Kidney (tissue), 14 donors: ENCODE data around the gene UTS2. TPM values are rescaled to one million over a fixed set of nuclear protein-coding genes. Genes with fewer than 3 reads are reported as not detected.

ENCODE experiments used
- DNase-seq, 5 donors: peaks; one replicate each; pipeline ENCODE4 v3.0.0-alpha.2; 2013 to 2020
- FAIRE-seq: peaks from 2 replicates; lab custom pipeline; 2012; peaks lifted over from hg19 to GRCh38; lab: Jason Lieb, UNC
- H3K27ac ChIP-seq, 2 donors: one replicate each; pipeline ENCODE4 v1.7.0; 2013; ENCODE audit warnings: low read depth in 2 of 2, low read length in 2 of 2, inconsistent platforms in 1 of 2
- H3K27me3 ChIP-seq: one replicate; pipeline ENCODE4 v1.7.1; 2013; ENCODE audit warnings: low read length, inconsistent platforms; ENCODE audit not compliant: control insufficient read depth, insufficient read depth
- H3K36me3 ChIP-seq, 3 donors: one replicate each; pipeline versions ENCODE4 v1.7.0 to v1.7.1; 2013; ENCODE audit warnings: low read length in 3 of 3, control low read depth in 1 of 3, inconsistent platforms in 1 of 3; ENCODE audit not compliant: insufficient read depth in 3 of 3, control insufficient read depth in 2 of 3
- H3K4me1 ChIP-seq, 3 donors: one replicate each; pipeline versions ENCODE4 v1.7.0 to v1.7.1; 2013; ENCODE audit warnings: low read length in 3 of 3, inconsistent platforms in 1 of 3, low read depth in 1 of 3; ENCODE audit not compliant: control insufficient read depth in 2 of 3, insufficient read depth in 2 of 3
- H3K4me3 ChIP-seq, 3 donors: one replicate each; pipeline versions ENCODE4 v1.7.0 to v1.8.1; 2013; ENCODE audit warnings: low read length in 3 of 3, control low read depth in 1 of 3, inconsistent platforms in 1 of 3
- H3K9ac ChIP-seq, 3 donors: one replicate each; pipeline versions ENCODE4 v1.7.0 to v1.7.1; 2013; ENCODE audit warnings: low read length in 3 of 3, control low read depth in 1 of 3, inconsistent platforms in 1 of 3
- H3K9me3 ChIP-seq, 3 donors: one replicate each; pipeline versions ENCODE4 v1.7.0 to v1.7.1; 2013; ENCODE audit warnings: low read length in 3 of 3, control low read depth in 1 of 3, inconsistent platforms in 1 of 3; ENCODE audit not compliant: control insufficient read depth in 2 of 3, insufficient read depth in 1 of 3
- intact Hi-C: fragments of 100-400 bp; cut with DNase I; formaldehyde crosslinking; loops from one replicate; pipeline ENCODE4 v1.11.1; 2022
- polyA plus RNA-seq: library from polyadenylated mRNA; stranded (reverse); fragments of 350-450 nt; fragmentation: Illumina TruSeq; extraction: RNeasy Lipid Tissue Mini Kit (QIAGEN cat#74804); gene quantifications from one replicate; pipeline ENCODE4 v1.2.3, GENCODE V29; 2014; ENCODE audit warnings: low read depth, low replicate concordance; ENCODE audit not compliant: insufficient read depth
- total RNA-seq: library from RNA; stranded (reverse); fragmentation: NEBNext Ultra II Directional; extraction: Animal tissue kit (Norgen Biotek cat#: 25700); gene quantifications from one replicate; pipeline ENCODE4 v1.2.1, GENCODE V29; 2021
- TF ChIP-seq, protein P1 (sequence below): IDR thresholded peaks from 3 replicates; pipeline ENCODE4 v1.5.1; 2012; ENCODE audit warnings: mild to moderate bottlenecking, moderate library complexity, borderline replicate concordance; ENCODE audit not compliant: insufficient read depth; ENCODE audit errors: extremely low read depth
- donor health status: control.
- donor health status: control.
- donor health status: control.
- donor health status: control.
- donor health status: control.
- donor health status: DM: yes; HTN: yes; CAD: no.
- donor health status: Normal renal cell carcinoma (clear cell type).

Gene UTS2
- total and polyA plus RNA-seq, 2 donors from 2014 or later: 0.72 TPM; not detected in 1

DNA sequence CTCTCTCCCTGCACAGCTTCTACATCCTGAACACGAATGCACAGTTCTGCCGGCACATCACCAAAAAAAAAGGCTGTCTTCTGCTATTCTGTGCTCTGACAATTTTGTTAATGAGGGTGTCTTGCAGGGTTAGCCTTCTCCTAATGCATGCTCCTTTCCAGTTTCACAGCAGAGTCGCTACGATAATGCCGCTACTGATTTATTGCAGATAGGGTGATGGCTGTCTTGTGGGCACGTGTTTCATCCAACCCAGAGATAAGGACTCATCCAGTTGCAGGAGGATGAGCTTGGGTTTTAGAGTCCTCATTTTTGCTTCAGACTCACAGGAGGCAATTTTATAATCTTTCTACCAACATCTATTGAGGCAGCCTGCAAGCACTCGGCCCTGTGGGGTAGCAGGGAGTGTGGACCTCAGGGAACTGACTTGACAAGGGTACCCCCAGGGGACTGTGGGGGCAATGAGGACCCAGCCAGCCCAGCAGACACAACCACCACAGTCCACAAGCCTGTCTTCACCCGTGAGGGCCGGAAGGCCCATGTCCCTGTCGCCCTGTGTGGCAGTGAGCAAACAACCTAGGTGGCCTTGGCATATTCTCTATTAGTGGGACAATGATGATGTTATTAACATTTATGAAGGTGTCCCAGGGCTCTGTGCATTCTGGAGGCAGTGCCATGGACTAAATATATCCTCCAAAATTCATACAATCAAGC is 15.4 kb upstream of the UTS2 start:
- intact Hi-C loops: no loop called here

DNA sequence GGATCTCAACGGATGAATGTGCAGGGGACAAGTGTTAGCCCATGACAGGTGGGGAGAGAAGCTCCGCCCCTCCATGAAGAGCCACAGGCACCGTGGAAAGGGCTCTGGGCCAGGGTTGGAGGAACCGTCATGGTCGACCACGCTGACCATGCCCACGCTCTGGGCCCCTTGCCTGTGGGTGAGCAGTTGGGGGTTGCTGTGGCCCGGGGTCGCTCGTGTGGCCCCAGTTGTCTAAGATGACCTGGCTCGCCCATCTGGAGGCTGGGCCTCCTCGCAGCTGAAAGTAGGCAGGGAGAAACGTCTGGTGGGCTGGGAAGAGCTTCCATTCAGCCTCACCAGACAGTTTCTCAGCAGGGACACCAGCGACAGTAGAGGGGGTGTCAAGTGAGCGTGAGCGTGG is 13.1 kb upstream of the UTS2 start:
- no peak overlapping the region for H3K9ac ChIP-seq
- no peaks in the 10 kb centered on the region for H3K9me3 ChIP-seq
- TF ChIP-seq, protein P1, sequence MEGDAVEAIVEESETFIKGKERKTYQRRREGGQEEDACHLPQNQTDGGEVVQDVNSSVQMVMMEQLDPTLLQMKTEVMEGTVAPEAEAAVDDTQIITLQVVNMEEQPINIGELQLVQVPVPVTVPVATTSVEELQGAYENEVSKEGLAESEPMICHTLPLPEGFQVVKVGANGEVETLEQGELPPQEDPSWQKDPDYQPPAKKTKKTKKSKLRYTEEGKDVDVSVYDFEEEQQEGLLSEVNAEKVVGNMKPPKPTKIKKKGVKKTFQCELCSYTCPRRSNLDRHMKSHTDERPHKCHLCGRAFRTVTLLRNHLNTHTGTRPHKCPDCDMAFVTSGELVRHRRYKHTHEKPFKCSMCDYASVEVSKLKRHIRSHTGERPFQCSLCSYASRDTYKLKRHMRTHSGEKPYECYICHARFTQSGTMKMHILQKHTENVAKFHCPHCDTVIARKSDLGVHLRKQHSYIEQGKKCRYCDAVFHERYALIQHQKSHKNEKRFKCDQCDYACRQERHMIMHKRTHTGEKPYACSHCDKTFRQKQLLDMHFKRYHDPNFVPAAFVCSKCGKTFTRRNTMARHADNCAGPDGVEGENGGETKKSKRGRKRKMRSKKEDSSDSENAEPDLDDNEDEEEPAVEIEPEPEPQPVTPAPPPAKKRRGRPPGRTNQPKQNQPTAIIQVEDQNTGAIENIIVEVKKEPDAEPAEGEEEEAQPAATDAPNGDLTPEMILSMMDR: no peak
- H3K36me3 ChIP-seq: no peaks in the 10 kb centered on the region
- H3K4me1 ChIP-seq: no peaks in the 10 kb centered on the region
- H3K27ac ChIP-seq: no peak overlapping the region
- DNase-seq (no peak), FAIRE-seq (no peak)
- no peak overlapping the region for H3K4me3 ChIP-seq
- no peaks in the 10 kb centered on the region for H3K27me3 ChIP-seq
- intact Hi-C loops: no loop called here

More for the DNA sequence above, 15.4 kb upstream of the UTS2 start:
- Histone ChIP-seq H3K9ac (no peak overlapping the region), H3K36me3 (no peaks in the 10 kb centered on the region), H3K4me3 (no peak overlapping the region), H3K4me1 (no peaks in the 10 kb centered on the region), H3K27me3 (no peaks in the 10 kb centered on the region), H3K9me3 (no peaks in the 10 kb centered on the region), H3K27ac (no peak overlapping the region)
- TF ChIP-seq, protein P1: no peak
- FAIRE-seq (no peak), DNase-seq (no peak)

DNA sequence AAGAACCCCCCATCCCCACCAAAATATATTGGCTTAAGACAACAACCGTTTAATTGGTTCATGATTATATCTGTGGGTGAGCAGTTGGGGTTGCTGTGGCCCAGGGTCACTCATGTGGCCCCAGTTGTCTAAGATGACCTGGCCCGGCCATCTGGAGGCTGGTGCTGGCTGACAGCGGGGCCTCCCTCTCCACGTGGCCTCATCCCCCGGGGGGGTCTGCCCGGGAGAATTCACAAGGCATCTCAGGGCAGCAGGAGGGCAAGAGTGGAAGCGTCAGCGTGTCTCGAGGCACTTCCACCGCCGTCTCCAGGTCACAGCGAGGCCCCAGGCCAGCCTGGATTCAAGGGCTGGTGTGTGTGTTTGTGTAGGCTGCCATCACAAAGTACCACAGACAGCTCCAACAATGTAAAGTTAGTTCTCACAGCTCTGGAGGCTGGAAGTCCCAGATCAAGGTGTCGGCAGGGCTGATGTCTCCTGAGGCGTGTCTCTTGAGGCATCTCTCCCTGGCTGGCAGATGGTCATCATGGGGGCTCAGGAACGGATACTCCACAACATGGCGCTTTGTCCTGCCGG is 11.0 kb upstream of the UTS2 start:
- no peak overlapping the region for H3K9ac ChIP-seq
- H3K27me3 ChIP-seq: no peaks in the 10 kb centered on the region
- intact Hi-C loops: no loop called here
- no peak overlapping the region for H3K27ac ChIP-seq
- no peak overlapping the region for H3K4me3 ChIP-seq
- FAIRE-seq (no peak), DNase-seq (no peak)
- no peaks in the 10 kb centered on the region for H3K9me3 ChIP-seq
- TF ChIP-seq, protein P1: no peak
- no peaks in the 10 kb centered on the region for H3K36me3 ChIP-seq
- H3K4me1 ChIP-seq: no peaks in the 10 kb centered on the region
